Measurements from ENCODE around the gene CYP19A1. TPM values are rescaled to one million over a fixed set of nuclear protein-coding genes. Genes with fewer than 3 reads are reported as not detected.

Gene CYP19A1
- total RNA-seq, 1 experiment from 2014 or later = not detected

GRCh38 chr15:51359981-51360380, 21.6 kb upstream of the CYP19A1 start:
- no peak for DNase-seq (ENCODE audit: low spot score)

GRCh38 chr15:51356983-51357382, 18.6 kb upstream of the CYP19A1 start:
- no peak for DNase-seq (ENCODE audit: low spot score)

- DNase-seq (ENCODE audit: low spot score) = no peak
Observed at GRCh38 chr15:51356147-51356546, 17.8 kb upstream of the CYP19A1 start.

- DNase-seq (ENCODE audit: low spot score) = no peak
Observed at GRCh38 chr15:51355096-51355495, 16.7 kb upstream of the CYP19A1 start.

- DNase-seq (ENCODE audit: low spot score) = no peak
Observed at GRCh38 chr15:51353976-51354375, 15.6 kb upstream of the CYP19A1 start.

- DNase-seq (ENCODE audit: low spot score) = no peak
Observed at GRCh38 chr15:51350723-51351122, 12.3 kb upstream of the CYP19A1 start.

- DNase-seq (ENCODE audit: low spot score) = no peak
Observed at GRCh38 chr15:51349156-51349844, 10.9 kb upstream of the CYP19A1 start.

GRCh38 chr15:51348688-51349087, 10.3 kb upstream of the CYP19A1 start:
- DNase-seq (ENCODE audit: low spot score) = no peak

- DNase-seq (ENCODE audit: low spot score) = no peak
Observed at GRCh38 chr15:51346136-51346535, 7.7 kb upstream of the CYP19A1 start.

GRCh38 chr15:51343466-51343865, 5.1 kb upstream of the CYP19A1 start:
- no peak for DNase-seq (ENCODE audit: low spot score)

- no peak for DNase-seq (ENCODE audit: low spot score)
Observed at GRCh38 chr15:51342227-51342999, 4.0 kb upstream of the CYP19A1 start.

GRCh38 chr15:51341366-51342226, 3.2 kb upstream of the CYP19A1 start, which contains the start of gene GLDN:
Gene GLDN, plus strand, starts transcription at chr15:51341655. Its CDS starts 30 bp downstream, at chr15:51341685.
- DNase-seq (ENCODE audit: low spot score) = peak; percentile 34

- peak; percentile 38 for DNase-seq (ENCODE audit: low spot score)
Observed at GRCh38 chr15:51335538-51336410, 2.6 kb downstream of the CYP19A1 start.

GRCh38 chr15:51335087-51335486, 3.3 kb downstream of the CYP19A1 start:
- no peak for DNase-seq (ENCODE audit: low spot score)

GRCh38 chr15:51334011-51334451, 4.4 kb downstream of the CYP19A1 start:
- peak; percentile 28 for DNase-seq (ENCODE audit: low spot score)

GRCh38 chr15:51333571-51333970, 4.8 kb downstream of the CYP19A1 start:
- DNase-seq (ENCODE audit: low spot score) = no peak

GRCh38 chr15:51332206-51333147, 5.9 kb downstream of the CYP19A1 start:
- DNase-seq (ENCODE audit: low spot score) = no peak

- DNase-seq (ENCODE audit: low spot score) = no peak
Observed at GRCh38 chr15:51331141-51331540, 7.3 kb downstream of the CYP19A1 start.

- DNase-seq (ENCODE audit: low spot score) = no peak
Observed at GRCh38 chr15:51328926-51329325, 9.5 kb downstream of the CYP19A1 start.

- DNase-seq (ENCODE audit: low spot score) = no peak
Observed at GRCh38 chr15:51327081-51327480, 11.3 kb downstream of the CYP19A1 start.

All from HT-29 (cell line).